Mucosa of rectum (tissue), 2 donors: Measurements from ENCODE around the gene NCAPH2.

Source experiments
- H3K27ac ChIP-seq, 2 donors: one replicate each; pipeline ENCODE4 v1.7.0; 2013; ENCODE audit warnings: inconsistent platforms in 2 of 2, low read depth in 2 of 2, low read length in 2 of 2
- H3K27me3 ChIP-seq, 2 donors: one replicate each; pipeline ENCODE4 v1.7.0; 2013; ENCODE audit warnings: low read length in 2 of 2; ENCODE audit not compliant: control insufficient read depth in 2 of 2, insufficient read depth in 2 of 2
- H3K36me3 ChIP-seq, 2 donors: one replicate each; pipeline ENCODE4 v1.7.0; 2013; ENCODE audit warnings: low read length in 2 of 2; ENCODE audit not compliant: control insufficient read depth in 2 of 2, insufficient read depth in 2 of 2
- H3K4me1 ChIP-seq, 2 donors: one replicate each; pipeline ENCODE4 v1.7.0; 2013; ENCODE audit warnings: low read length in 2 of 2, mild to moderate bottlenecking in 1 of 2; ENCODE audit not compliant: control insufficient read depth in 2 of 2, insufficient read depth in 2 of 2
- H3K4me3 ChIP-seq, 2 donors: one replicate each; pipeline ENCODE4 v1.7.0; 2013; ENCODE audit warnings: low read length in 2 of 2
- H3K9ac ChIP-seq, 2 donors: one replicate each; pipeline ENCODE4 v1.7.0; 2013; ENCODE audit warnings: low read length in 2 of 2, low read depth in 1 of 2, mild to moderate bottlenecking in 1 of 2
- H3K9me3 ChIP-seq, 2 donors: one replicate each; pipeline ENCODE4 v1.7.0; 2013; ENCODE audit warnings: low read length in 2 of 2; ENCODE audit not compliant: control insufficient read depth in 2 of 2
- donor health status: healthy.
- donor health status: Normal muscosa, but diverticular disease.

The NCAPH2 gene

DNA sequence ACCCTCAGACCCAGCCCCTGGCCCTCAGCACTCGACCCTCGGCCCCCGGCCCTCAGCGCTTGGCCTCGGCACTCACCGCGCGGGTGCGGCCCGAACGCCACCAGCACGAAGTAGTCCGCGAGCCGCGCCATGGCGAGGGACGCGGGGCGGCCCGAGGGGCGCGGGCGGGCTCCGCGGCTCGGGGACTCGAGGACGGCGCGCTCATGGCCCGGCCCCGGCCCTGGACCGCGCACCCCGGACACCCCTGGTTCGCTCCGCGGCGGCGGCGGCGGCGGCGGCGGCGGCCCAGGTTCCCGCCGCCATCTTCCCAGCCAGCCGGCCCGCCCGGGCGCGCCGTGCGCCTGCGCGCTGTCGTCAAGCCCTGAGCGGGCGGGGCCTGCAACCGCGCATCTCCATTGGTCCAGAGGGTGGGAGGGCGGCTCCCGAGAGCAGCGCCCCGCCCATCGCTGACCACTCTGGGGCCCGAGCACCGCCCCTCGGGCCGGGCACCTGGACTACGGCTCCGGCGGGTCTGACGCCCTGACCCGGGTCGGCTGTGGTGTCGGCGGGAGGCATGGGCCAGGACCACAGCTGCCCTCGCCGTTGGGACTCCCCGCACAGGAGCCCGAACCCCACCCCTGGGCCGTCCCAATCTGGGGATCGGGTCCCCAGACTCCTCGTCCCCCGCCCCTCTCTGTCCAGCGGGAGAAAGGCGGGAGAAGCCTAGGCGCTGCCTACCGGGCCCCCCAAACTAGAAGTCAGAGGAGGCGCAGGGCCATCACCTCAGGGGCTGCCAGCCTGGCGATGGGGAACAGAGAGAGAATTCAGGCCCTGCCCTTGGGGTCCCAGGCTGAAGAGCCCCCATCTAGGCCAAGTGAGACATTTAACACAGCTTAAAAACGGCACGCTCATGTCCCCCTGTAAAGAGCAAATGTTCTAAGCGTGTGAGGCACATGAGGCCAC, 33.0 kb upstream of the NCAPH2 start, which contains the start of gene SBF1:
Gene SBF1, minus strand, starts transcription at position 326 of the 942 bp plus-strand sequence. Its CDS starts 195 bp downstream, at position 131.
- Histone ChIP-seq H3K9ac (peak within 1 kb of the TSS; percentile 84), H3K4me3 (peak within 1 kb of the TSS; percentile 82 to 83)

DNA sequence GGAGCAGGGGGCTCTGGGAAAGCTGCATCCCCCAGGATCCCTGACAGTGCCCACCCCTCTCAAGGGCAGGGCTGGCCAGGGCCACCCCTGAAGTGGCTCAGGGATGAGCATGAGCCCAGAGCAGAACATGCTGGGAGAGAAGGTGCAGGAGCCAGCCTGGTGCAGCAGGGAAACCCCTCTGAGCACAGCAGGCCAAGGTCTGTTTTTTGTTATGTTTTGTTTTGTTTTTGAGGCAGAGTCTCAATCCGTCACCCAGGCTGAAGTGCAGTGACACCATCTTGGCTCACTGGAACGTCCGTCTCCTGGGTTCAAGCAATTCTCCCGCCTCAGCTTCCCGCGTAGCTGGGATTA, 32.4 kb upstream of the NCAPH2 start:
- H3K27me3 ChIP-seq: peaks cover 6 to 7% of the 10 kb centered on the region in 2 donors
- H3K4me1 ChIP-seq: peaks cover 39% of the 10 kb centered on the region in 2 donors
- H3K36me3 ChIP-seq: peaks cover 0 to 2% of the 10 kb centered on the region in 2 donors
- peak overlapping the region; percentile 63 to 84 for H3K9ac ChIP-seq
- peak overlapping the region; percentile 67 to 68 for H3K4me3 ChIP-seq
- H3K27ac ChIP-seq: no peak overlapping the region
- H3K9me3 ChIP-seq: no peaks in the 10 kb centered on the region

More for the DNA sequence above, 33.0 kb upstream of the NCAPH2 start, which contains the start of gene SBF1:
- Histone ChIP-seq H3K4me1 (peaks cover 46% of the 10 kb centered on the region in 2 donors), H3K9me3 (no peaks in the 10 kb centered on the region), H3K27me3 (peaks cover 0 to 4% of the 10 kb centered on the region in 2 donors), H3K36me3 (peaks cover 0 to 2% of the 10 kb centered on the region in 2 donors), H3K27ac (peak within 1 kb of the TSS; percentile 67 to 72)

DNA sequence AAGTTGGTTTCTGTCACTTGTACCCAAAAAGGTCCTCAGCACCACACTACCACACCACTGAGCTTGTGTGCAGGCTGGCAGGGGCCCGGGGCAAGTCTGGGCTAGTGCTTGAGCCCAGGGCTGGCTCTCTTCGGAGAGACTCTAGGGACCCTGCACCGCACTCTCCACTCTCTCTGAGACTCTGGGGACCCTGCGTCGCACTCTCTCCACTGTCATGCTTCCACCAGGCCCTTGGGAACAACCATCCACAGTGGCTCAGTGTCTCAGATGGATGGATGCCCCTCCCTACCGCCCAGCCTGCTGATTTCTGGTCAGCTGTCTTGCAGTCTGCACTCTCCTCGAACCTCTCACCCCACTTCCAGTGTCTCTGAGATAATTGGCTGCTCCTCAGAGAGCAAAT, 31.2 kb upstream of the NCAPH2 start:
- no peaks in the 10 kb centered on the region for H3K9me3 ChIP-seq
- H3K27me3 ChIP-seq: peaks cover 6 to 7% of the 10 kb centered on the region in 2 donors
- peaks cover 0 to 2% of the 10 kb centered on the region in 2 donors for H3K36me3 ChIP-seq
- H3K27ac ChIP-seq: no peak overlapping the region
- H3K9ac ChIP-seq: no peak overlapping the region
- H3K4me1 ChIP-seq: peaks cover 32% of the 10 kb centered on the region in 2 donors
- no peak overlapping the region for H3K4me3 ChIP-seq

DNA sequence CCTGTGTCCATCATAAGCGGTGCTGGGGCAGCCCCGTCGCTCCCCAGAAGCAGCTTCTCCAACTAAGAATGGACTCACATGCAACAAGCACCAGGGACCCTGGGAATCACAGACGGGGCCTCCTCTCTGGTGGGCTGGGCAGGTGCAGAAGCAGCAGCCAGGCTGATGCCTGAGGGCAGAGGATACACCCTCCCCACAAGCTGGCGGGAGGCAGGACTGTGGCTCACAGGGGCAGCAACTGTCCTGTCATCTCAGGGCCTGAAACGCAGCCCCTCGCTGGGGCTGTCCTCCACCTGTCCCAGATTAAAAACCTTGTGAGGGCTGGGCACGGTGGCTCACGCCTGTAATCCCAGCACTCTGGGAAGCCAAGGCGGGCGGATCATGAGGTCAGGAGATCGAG, 30.1 kb upstream of the NCAPH2 start:
- H3K4me3 ChIP-seq: no peak overlapping the region
- peaks cover 24 to 25% of the 10 kb centered on the region in 2 donors for H3K4me1 ChIP-seq
- H3K27ac ChIP-seq: no peak overlapping the region
- H3K9me3 ChIP-seq: no peaks in the 10 kb centered on the region
- H3K9ac ChIP-seq: no peak overlapping the region
- H3K36me3 ChIP-seq: no peaks in the 10 kb centered on the region
- H3K27me3 ChIP-seq: peaks cover 6 to 8% of the 10 kb centered on the region in 2 donors

DNA sequence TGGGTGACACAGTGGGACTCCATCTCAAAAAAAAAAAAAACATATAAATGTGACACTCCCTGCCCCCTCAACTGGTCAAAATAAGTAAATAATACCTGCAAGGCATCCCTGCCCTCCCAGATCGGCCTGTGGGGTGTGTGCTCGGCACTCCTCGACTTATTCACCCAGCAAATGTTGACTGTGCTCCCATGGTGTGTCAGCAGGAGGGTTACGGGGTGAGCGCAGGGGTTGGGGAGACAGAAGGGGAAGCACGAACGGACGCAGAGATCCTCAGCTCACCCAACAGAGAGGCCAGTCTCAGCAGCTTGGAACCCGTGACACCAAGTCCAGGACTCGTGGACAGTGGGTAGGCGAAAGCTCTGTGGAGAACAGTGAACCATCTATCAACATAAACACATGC, 28.3 kb upstream of the NCAPH2 start:
- no peaks in the 10 kb centered on the region for H3K36me3 ChIP-seq
- no peak overlapping the region for H3K9ac ChIP-seq
- peaks cover 17 to 26% of the 10 kb centered on the region in 2 donors for H3K4me1 ChIP-seq
- no peak overlapping the region for H3K27ac ChIP-seq
- peaks cover 6 to 8% of the 10 kb centered on the region in 2 donors for H3K27me3 ChIP-seq
- no peak overlapping the region for H3K4me3 ChIP-seq
- no peaks in the 10 kb centered on the region for H3K9me3 ChIP-seq

DNA sequence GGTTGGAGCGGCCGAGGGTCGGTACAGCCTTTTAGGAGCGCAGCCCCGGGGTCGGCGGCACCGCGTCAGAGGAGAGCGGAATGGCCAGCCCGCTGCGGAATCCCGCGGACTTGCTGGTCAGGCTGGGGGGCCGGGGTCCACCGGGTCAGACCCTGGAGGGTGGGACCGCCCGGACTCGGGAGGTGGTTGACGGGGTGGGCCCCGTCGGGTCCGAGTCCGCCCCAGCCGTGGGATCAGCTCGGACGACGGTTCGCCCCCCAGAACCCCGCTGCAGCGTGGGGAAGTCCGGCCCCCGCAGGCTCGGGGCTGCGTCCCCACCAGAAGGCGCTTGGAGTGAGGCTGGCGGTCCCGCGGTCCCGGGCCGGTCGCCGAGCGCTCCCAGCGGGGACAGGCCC, 27.0 kb upstream of the NCAPH2 start:
- H3K9me3 ChIP-seq: no peaks in the 10 kb centered on the region
- no peaks in the 10 kb centered on the region for H3K36me3 ChIP-seq
- peaks cover 6 to 8% of the 10 kb centered on the region in 2 donors for H3K27me3 ChIP-seq
- H3K9ac ChIP-seq: peak overlapping the region in 1 of 2 donors; percentile 57
- no peak overlapping the region for H3K27ac ChIP-seq
- peaks cover 13 to 21% of the 10 kb centered on the region in 2 donors for H3K4me1 ChIP-seq
- H3K4me3 ChIP-seq: peak overlapping the region; percentile 20 to 54

DNA sequence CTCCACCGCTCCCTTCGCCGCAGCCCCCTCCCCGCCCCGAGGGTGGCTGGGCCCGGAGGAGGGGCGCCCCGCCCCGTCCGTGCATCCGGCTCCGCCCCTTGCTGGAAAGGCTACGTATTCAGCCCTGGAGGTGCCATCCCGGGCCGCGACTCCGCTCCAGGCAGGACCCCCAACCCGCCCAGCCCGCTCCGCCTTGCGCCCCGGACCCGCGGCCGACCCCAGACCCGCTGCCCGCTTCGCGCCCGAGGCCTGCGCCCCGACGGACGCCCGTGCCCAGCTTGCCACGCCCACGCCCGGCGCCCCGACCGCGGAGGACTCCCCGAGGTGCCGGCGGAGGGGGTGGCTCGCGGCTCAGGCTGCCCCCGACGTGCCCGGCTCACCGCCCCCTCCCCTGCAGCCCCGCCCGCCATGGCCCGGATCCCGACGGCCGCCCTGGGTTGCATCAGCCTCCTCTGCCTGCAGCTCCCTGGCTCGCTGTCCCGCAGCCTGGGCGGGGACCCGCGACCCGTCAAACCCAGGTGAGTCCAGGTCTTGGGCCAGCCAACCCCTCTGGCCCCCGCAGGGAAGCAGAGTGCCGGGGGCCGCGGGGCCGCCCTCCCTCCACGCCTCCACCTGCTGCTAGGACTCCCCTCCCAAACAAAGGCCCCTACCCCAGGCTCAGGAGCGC, 26.5 kb upstream of the NCAPH2 start, which contains the start of gene ADM2:
Gene ADM2, plus strand, starts transcription at position 104 of the 667 bp plus-strand sequence. Its CDS starts 305 bp downstream, at position 409.
- peak within 1 kb of the TSS; percentile 52 to 54 for H3K4me3 ChIP-seq
- H3K27ac ChIP-seq: no peak within 1 kb of the TSS
- peak within 1 kb of the TSS in 1 of 2 donors; percentile 57 for H3K9ac ChIP-seq
- peaks cover 6 to 8% of the 10 kb centered on the region in 2 donors for H3K27me3 ChIP-seq
- H3K36me3 ChIP-seq: no peaks in the 10 kb centered on the region
- no peaks in the 10 kb centered on the region for H3K9me3 ChIP-seq
- peaks cover 13 to 21% of the 10 kb centered on the region in 2 donors for H3K4me1 ChIP-seq

DNA sequence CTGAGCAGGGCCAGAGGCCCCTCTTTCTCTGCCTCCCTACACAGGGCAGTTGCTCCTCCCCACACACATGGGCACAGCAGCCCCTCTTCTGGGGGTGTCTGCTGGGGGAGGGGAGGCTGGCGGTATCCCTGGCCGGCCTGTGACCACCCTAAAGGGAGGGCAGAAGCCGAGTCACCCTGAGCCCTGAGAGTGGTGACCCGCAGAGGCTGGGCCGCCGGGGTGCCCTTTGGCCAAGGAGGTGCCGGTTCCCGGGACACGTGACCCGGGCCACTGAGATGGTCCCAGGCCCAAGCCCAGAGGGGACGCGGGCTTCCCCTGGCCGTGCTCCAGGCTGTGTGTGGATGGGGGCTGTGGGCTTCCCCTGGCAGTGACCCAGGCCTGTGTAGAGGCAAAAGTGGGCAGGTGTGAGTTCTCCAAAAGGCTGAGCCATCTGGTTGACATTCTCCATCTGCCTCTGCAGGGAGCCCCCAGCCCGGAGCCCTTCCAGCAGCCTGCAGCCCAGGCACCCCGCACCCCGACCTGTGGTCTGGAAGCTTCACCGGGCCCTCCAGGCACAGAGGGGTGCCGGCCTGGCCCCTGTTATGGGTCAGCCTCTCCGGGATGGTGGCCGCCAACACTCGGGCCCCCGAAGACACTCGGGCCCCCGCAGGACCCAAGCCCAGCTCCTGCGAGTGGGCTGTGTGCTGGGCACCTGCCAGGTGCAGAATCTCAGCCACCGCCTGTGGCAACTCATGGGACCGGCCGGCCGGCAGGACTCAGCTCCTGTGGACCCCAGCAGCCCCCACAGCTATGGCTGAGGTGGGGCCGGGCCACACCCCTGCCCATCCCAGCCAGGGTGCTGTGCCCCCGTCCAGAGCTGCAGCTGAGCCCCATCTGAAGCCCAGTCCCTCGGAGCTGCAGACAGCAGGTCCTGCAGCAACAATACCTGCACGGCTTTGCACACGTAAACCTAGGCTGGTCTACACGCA, 25.6 kb upstream of the NCAPH2 start:
- Histone ChIP-seq H3K27ac (no peak overlapping the region), H3K9me3 (no peaks in the 10 kb centered on the region), H3K36me3 (no peaks in the 10 kb centered on the region), H3K4me1 (peaks cover 13 to 21% of the 10 kb centered on the region in 2 donors), H3K4me3 (peak overlapping the region; percentile 52 to 54), H3K27me3 (peaks cover 6 to 8% of the 10 kb centered on the region in 2 donors), H3K9ac (peak overlapping the region in 1 of 2 donors; percentile 57)

DNA sequence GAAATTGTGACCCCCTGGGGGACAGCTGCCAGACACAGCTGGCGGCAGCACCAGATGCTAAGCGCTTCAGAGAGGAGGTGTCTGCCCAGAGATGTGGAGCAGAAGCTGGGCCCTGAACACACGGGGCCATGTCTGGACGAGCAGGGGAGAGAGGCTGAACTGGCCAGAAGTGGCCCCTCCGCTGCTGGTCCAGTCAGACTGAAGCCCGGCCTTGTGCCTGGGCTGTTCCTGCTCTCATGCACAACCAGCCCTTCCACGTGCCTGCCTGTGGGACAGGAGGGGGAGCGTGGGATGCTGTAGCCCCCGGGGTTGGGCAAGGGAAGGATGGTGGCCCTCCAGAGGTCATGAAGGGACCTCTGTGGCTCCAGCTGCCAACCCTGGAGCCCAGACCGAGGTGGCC, 24.9 kb upstream of the NCAPH2 start:
- H3K36me3 ChIP-seq: no peaks in the 10 kb centered on the region
- H3K9me3 ChIP-seq: no peaks in the 10 kb centered on the region
- peaks cover 6 to 8% of the 10 kb centered on the region in 2 donors for H3K27me3 ChIP-seq
- H3K27ac ChIP-seq: no peak overlapping the region
- H3K9ac ChIP-seq: no peak overlapping the region
- H3K4me1 ChIP-seq: peaks cover 13 to 21% of the 10 kb centered on the region in 2 donors
- H3K4me3 ChIP-seq: no peak overlapping the region
